Kidney tubule cell (primary cell): ENCODE measurements around the gene FOXG1.

Experiments used
- DNase-seq: peaks from one replicate; pipeline ENCODE4 v3.0.0-alpha.2; 2018; ENCODE audit warnings: low spot score

The FOXG1 gene

GRCh38 chr14:28761438-28762291 lies 4.9 kb upstream of the FOXG1 start:
- DNase-seq: no peak

DNA sequence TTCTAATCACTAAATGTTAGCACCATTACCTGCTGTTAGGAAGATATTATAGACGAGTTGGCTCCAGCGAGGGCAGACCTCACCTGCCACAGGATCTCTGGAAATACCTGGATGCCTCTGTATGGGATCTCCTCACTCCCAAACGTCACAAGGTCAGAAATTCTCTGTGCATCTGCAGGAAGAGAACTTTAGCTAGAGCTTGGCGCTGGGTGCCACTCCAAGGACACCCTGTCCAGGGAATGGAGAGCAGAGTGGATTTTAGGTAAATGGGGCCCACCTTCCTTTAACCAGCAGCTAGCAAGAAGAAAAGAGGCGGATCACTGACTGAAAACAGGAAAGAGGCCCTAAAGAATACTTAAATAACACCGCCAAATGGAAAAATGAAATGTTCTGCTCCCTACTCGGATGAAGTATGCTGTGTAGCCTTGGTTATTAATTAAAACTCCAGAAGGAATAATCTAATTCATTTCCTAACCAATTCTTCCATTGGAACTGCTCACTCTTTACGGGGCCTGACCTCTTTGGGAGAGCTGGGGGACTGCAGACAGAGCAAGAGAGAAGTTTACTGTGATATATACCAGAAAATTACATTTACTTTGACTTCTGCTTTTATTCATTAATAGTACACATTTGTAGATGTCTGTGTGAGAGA lies 4.2 kb upstream of the FOXG1 start:
- no peak for DNase-seq

- DNase-seq: no peak
Observed at GRCh38 chr14:28762955-28763326, 3.6 kb upstream of the FOXG1 start.

DNA sequence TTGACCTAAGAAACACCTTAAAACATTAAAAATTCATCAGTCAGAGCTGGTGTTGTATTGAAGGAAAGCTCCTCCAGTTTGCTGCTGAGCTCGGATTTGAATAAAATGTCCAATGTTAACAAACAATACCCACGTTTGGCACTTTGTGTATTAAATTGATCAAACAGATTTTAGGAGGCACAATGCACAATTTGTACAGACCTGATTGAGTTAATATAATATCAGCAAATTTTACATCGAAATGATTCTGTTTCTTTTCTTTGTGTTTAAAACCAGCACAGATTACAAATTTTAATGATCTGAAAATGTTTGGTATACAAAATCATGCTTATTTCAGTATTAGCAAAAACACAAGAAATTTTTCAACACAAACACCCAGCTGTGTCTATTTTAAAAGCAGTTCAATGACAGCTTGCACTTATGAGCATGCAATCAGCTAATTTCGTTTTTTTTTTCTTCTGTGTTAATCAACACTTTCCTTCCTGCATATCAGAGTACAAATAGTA lies 2.8 kb upstream of the FOXG1 start:
- DNase-seq: no peak

DNA sequence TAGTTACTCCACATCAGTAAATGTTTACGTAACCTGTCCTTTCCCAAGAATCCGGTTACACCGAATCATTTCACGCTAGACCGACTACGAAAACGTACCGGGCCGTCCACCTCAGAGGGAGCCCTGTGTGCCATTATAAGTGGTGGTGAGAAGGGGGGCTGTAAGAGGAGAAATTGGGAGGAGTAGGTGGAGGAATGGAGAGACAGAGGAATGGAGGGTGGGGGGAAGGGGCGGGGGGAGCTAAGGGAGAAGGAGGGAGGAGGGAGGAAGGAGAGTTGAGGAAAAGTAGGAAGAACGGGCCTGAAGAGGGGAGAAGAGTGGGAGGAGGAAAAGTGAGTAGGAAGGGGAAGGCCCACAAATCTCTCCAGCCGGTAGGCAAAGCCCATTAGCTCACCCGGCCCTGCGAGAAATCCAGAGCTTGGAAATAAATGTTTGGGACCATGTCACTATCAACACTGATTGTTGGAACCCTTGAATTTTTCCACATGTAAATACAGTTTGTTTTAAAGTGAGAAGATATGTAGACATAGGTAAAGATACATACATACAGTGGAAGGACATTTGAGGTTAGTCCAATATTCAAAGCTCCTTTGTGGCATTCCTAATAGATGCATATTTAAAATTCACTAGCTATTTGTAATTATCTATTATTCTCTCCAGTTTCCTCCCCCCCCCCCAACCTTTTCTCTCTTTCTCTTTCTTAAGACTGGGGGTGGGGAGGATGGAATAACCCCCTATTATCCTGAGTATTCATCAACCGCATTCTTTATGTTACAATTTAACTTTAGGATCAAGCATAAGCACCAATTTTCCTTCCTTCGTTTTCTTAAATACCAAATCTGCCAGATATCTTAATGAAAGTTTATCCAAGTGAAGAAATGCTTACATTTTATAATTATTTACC lies 2.1 kb upstream of the FOXG1 start:
- no peak for DNase-seq

GRCh38 chr14:28765169-28765830 lies 1.3 kb upstream of the FOXG1 start:
- no peak for DNase-seq

- no peak for DNase-seq
Observed at GRCh38 chr14:28765831-28766468, 637 bp upstream of the FOXG1 start.

GRCh38 chr14:28767030-28767852 lies 654 bp downstream of the FOXG1 start:
- DNase-seq: no peak

- no peak for DNase-seq
Observed at GRCh38 chr14:28767853-28768741, 1.5 kb downstream of the FOXG1 start.

DNA sequence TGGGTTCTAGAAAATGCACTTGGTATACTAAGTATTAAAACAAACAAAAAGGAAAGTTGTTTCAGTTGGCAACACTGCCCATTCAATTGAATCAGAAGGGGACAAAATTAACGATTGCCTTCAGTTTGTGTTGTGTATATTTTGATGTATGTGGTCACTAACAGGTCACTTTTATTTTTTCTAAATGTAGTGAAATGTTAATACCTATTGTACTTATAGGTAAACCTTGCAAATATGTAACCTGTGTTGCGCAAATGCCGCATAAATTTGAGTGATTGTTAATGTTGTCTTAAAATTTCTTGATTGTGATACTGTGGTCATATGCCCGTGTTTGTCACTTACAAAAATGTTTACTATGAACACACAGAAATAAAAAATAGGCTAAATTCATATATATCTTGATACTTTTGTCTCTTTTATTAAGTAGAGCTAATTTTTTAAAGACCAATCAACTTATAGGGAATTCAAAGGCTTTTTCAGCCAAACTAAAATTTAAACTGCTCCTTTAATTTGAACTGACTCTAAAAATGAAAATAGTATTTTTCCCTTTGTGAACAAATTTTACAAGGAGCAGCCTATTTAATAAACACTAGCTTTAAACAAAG lies 2.8 kb downstream of the FOXG1 start:
- no peak for DNase-seq

DNA sequence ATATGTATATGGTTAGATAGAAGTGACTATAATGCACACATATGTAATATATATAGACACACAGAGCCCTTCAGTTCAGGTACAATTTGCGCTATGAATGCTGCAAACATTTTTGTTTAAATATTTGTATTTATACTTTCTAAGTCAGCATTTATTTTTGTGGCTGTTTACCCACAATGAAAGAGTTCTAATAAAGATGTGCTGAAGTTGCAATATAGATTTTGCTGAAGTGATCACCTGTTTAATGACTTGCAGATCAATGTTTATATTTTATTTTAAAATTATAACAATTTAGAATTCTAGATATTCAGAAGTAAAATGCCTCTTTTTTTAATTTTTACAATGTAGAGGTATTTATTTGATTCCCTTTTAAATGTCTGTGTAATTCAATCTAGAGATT lies 3.5 kb downstream of the FOXG1 start:
- DNase-seq: no peak

DNA sequence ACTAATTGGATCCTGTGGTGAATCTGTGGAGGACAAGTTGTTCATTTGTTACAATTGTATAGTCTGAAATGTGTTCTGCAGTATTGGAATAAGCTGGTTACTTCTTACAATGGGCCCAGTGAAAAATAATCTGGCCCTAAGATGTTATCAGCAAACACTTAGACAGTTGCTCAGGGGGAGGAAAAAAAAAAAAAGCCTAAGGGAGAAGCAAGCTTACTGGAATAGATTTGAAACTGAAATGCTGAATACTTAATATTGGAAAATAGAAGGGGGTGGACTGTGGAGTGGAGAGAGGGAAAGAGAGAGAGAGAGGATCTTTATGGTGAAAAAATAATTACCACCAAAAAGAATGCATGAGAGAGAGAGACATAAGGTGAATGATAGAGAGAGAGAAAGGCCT lies 4.0 kb downstream of the FOXG1 start:
- DNase-seq: no peak

- no peak for DNase-seq
Observed at GRCh38 chr14:28771168-28771567, 4.6 kb downstream of the FOXG1 start.

GRCh38 chr14:28772613-28773012 lies 6.0 kb downstream of the FOXG1 start:
- no peak for DNase-seq

GRCh38 chr14:28773176-28773575 lies 6.6 kb downstream of the FOXG1 start:
- DNase-seq: no peak

- peak; percentile 25 for DNase-seq
Observed at GRCh38 chr14:28773861-28774691, 7.5 kb downstream of the FOXG1 start.

- DNase-seq: no peak
Observed at GRCh38 chr14:28774764-28775735, 8.5 kb downstream of the FOXG1 start.
